ENCODE measurements around the gene PCDHA10. TPM values are rescaled to one million over a fixed set of nuclear protein-coding genes. Genes with fewer than 3 reads are reported as not detected.

Gene PCDHA10
- total RNA-seq, 1 donor from 2014 or later, result 0.17 TPM

DNA sequence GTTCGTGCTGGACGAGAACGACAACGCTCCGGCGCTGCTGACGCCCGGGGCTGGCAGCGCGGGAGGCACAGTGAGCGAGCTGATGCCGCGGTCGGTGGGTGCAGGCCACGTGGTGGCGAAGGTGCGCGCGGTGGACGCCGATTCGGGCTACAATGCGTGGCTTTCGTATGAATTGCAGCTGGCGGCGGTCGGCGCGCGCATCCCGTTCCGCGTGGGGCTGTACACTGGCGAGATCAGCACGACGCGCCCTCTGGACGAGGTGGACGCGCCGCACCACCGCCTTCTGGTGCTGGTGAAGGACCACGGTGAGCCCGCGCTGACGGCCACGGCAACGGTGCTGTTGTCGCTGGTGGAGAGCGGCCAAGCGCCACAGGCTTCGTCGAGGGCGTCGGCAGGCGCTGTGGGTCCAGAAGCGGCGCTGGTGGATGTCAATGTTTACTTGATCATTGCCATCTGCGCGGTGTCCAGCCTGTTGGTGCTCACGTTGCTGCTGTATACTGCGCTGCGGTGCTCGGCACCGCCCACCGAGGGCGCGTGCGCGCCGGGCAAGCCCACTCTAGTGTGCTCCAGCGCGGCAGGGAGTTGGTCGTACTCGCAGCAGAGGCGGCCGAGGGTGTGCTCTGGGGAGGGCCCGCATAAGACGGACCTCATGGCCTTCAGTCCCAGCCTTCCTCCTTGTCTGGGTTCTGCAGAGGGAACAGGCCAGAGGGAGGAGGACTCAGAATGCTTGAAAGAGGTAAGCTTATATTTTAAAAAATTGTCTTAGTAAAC, 28.4 kb downstream of the PCDHA10 start:
- no peak for DNase-seq

DNA sequence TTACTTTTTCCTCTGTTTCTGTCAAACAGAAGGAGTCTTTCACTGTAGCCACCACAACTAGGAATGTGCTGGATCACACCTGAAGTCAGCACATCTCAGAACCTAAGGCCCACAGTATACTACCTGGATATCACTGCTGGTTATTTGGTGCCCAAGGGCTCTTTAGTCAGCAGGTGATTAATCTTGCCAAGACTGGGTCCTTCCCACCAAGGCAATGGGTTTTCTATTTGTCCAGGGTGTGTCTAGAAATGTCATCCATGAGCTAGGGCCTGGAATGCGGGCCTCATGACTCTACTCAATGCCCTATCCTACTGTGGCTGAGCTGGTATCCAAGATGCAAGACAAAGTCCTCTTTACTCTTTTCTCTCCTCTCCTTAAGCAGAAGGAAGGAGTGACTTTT, 60.6 kb downstream of the PCDHA10 start:
- DNase-seq, result no peak

Other genes starting within 250 kb of the PCDHA10 start
- 1.7 and 3.2 TPM in 2 replicates for gene CD14, start 222.7 kb upstream of the PCDHA10 start, total RNA-seq
- 18.0 and 50.2 TPM in 2 replicates for gene TMCO6, start 216.4 kb upstream of the PCDHA10 start, total RNA-seq
- gene NDUFA2, start 208.3 kb upstream of the PCDHA10 start, total RNA-seq, result 24.9 and 40.8 TPM in 2 replicates
- gene IK, start 208.1 kb upstream of the PCDHA10 start, total RNA-seq, result 114 and 125 TPM in 2 replicates
- gene WDR55, start 191.0 kb upstream of the PCDHA10 start, total RNA-seq, result 41.1 and 45.1 TPM in 2 replicates
- gene DND1, start 182.3 kb upstream of the PCDHA10 start, total RNA-seq, result 0.14 and 0.68 TPM in 2 replicates
- 53.1 and 73.4 TPM in 2 replicates for gene HARS1, start 164.5 kb upstream of the PCDHA10 start, total RNA-seq
- 31.5 and 32.3 TPM in 2 replicates for gene HARS2, start 164.4 kb upstream of the PCDHA10 start, total RNA-seq
- gene ZMAT2, start 155.4 kb upstream of the PCDHA10 start, total RNA-seq, result 55.5 and 62.3 TPM in 2 replicates
- 0.17 TPM in 1 of 2 replicates, not detected in the other for gene PCDHA1, start 69.8 kb upstream of the PCDHA10 start, total RNA-seq
- 0.17 TPM in 1 of 2 replicates, not detected in the other for gene PCDHA2, start 61.0 kb upstream of the PCDHA10 start, total RNA-seq
- gene PCDHA3, start 54.8 kb upstream of the PCDHA10 start, total RNA-seq, result 0.14 and 0.17 TPM in 2 replicates
- gene PCDHA4, start 48.8 kb upstream of the PCDHA10 start, total RNA-seq, result 0.17 and 0.23 TPM in 2 replicates
- 0.17 TPM in 1 of 2 replicates, not detected in the other for gene PCDHA5, start 34.3 kb upstream of the PCDHA10 start, total RNA-seq
- gene PCDHA6, start 27.9 kb upstream of the PCDHA10 start, total RNA-seq, result 0.09 and 0.17 TPM in 2 replicates
- gene PCDHA7, start 21.6 kb upstream of the PCDHA10 start, total RNA-seq, result 0.19 and 0.34 TPM in 2 replicates
- 0.05 TPM in 1 of 2 replicates, not detected in the other for gene PCDHA8, start 14.7 kb upstream of the PCDHA10 start, total RNA-seq
- under 0.01 TPM in 2 replicates for gene PCDHA9, start 7.5 kb upstream of the PCDHA10 start, total RNA-seq
- gene PCDHA11, start 13.1 kb downstream of the PCDHA10 start, total RNA-seq, result 0.17 and 0.28 TPM in 2 replicates
- 0.17 TPM in 1 of 2 replicates, not detected in the other for gene PCDHA12, start 19.4 kb downstream of the PCDHA10 start, total RNA-seq
- gene PCDHA13, start 26.2 kb downstream of the PCDHA10 start, total RNA-seq, result under 0.01 TPM in 1 of 2 replicates, not detected in the other
- under 0.01 and 0.17 TPM in 2 replicates for gene PCDHAC1, start 70.4 kb downstream of the PCDHA10 start, total RNA-seq
- gene PCDHAC2, start 110.6 kb downstream of the PCDHA10 start, total RNA-seq, result 0.28 and 0.34 TPM in 2 replicates
- not detected in 2 replicates for gene PCDHB1, start 195.5 kb downstream of the PCDHA10 start, total RNA-seq
- gene PCDHB2, start 238.7 kb downstream of the PCDHA10 start, total RNA-seq, result 0.88 and 1.4 TPM in 2 replicates
- 0.51 TPM in 2 replicates for gene PCDHB3, start 244.6 kb downstream of the PCDHA10 start, total RNA-seq